ENCODE data around the gene RHOXF2B.
"Not testable (repeated sequence)": the region's sequence is repeated elsewhere in the genome, so short reads cannot be mapped to it uniquely, and the experiment has no call there.

RHOXF2B gene

DNA sequence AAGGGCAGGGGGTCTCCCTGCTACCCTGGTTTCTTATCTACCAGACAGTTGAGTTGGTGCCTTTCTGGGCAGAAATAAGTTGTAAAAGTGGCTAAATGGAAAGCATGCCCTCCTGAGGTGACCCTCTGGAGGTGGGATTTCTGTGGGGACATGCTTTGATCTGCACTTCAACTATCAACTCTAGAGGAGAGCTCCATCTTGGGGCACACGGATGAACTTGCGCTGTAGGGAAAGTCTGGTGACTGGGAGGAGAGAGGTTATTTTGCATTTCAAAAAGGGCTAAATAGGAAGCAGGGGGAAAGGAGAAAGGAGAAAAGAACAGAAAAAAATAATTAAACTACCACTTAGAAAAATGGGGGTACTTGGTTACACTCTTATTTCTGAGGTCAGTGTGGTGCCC, 12.7 kb upstream of the RHOXF2B start:
- TF ChIP-seq, protein P1, sequence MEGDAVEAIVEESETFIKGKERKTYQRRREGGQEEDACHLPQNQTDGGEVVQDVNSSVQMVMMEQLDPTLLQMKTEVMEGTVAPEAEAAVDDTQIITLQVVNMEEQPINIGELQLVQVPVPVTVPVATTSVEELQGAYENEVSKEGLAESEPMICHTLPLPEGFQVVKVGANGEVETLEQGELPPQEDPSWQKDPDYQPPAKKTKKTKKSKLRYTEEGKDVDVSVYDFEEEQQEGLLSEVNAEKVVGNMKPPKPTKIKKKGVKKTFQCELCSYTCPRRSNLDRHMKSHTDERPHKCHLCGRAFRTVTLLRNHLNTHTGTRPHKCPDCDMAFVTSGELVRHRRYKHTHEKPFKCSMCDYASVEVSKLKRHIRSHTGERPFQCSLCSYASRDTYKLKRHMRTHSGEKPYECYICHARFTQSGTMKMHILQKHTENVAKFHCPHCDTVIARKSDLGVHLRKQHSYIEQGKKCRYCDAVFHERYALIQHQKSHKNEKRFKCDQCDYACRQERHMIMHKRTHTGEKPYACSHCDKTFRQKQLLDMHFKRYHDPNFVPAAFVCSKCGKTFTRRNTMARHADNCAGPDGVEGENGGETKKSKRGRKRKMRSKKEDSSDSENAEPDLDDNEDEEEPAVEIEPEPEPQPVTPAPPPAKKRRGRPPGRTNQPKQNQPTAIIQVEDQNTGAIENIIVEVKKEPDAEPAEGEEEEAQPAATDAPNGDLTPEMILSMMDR (IDR thresholded peaks at IDR 0.05; ENCODE audit: control insufficient read depth, insufficient read depth, low read depth, low read length, missing control alignments) = no peak
- H3K4me3 ChIP-seq (ENCODE audit: control insufficient read depth, low read depth, low read length) = no peak overlapping the region
- DNase-seq (ENCODE audit: low read depth) = no peak

DNA sequence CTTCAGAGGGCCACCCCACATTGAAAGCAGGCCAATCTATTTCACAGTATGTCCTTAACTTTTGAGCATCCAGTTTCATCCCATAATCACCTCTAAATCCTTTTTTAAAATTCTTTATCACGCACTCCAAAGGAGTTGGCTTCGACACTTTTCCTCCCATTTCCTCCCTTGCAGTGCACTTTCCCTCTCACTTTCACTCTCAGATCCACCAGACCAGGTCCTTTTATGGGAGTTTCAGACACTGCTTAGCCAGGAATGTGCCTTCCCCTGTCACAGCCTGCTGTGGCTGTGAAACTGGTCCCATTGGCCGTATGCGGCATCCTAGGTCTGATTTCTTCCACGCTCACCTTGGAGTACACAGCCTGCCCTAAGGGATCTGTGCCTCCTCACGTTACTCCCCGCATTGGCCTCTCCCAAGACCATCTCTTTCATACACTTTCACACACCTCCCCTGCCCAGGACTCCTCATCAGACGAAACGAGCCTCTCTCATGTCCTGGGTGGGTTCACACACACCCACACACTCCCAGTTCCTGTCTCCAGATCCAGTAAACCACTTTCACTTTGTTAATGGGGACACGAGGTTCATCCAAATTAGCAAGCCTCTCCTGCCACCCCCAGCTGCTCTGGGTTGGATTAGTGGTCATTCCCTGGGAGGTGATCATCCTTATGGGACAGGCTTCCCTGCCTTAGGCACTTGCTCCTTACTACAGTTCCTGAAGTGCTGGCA, 10.0 kb upstream of the RHOXF2B start:
- no peak for DNase-seq (ENCODE audit: low read depth)
- TF ChIP-seq, protein P1 (IDR thresholded peaks at IDR 0.05; ENCODE audit: control insufficient read depth, insufficient read depth, low read depth, low read length, missing control alignments) = no peak
- H3K4me3 ChIP-seq (ENCODE audit: control insufficient read depth, low read depth, low read length) = no peak overlapping the region; the same call in none of the 2 replicates

GRCh38 chrX:120085553-120086185, 8.2 kb upstream of the RHOXF2B start:
- not testable (repeated sequence) for H3K4me3 ChIP-seq (ENCODE audit: control insufficient read depth, low read depth, low read length); DNase-seq (ENCODE audit: low read depth)

- not testable (repeated sequence) for H3K4me3 ChIP-seq (ENCODE audit: control insufficient read depth, low read depth, low read length); DNase-seq (ENCODE audit: low read depth)
Observed at GRCh38 chrX:120066169-120066568, 11.3 kb downstream of the RHOXF2B start.

GRCh38 chrX:120042712-120043111, 34.8 kb downstream of the RHOXF2B start:
- not testable (repeated sequence) for DNase-seq (ENCODE audit: low read depth); H3K4me3 ChIP-seq (ENCODE audit: control insufficient read depth, low read depth, low read length)

DNA sequence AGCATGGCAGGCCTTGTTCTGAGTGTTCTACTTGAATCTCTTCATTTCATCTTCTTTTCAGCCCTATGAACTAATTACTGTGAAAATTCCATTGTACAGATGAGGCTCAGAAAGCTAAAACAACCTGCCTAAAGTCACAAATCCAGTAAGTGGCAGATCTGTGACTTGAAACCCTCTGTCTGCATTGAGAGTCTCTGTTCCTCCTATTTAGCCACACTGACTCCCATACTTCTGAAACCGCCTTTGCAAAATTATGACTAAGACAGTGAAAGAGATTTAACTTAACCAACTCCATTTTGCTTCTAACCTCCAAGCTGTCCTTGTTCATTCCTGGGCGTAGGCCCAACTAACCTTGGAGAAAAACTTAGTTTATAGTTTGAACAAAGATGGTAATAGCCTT, 35.2 kb downstream of the RHOXF2B start:
- not testable (repeated sequence) for H3K4me3 ChIP-seq (ENCODE audit: control insufficient read depth, low read depth, low read length); DNase-seq (ENCODE audit: low read depth)

DNA sequence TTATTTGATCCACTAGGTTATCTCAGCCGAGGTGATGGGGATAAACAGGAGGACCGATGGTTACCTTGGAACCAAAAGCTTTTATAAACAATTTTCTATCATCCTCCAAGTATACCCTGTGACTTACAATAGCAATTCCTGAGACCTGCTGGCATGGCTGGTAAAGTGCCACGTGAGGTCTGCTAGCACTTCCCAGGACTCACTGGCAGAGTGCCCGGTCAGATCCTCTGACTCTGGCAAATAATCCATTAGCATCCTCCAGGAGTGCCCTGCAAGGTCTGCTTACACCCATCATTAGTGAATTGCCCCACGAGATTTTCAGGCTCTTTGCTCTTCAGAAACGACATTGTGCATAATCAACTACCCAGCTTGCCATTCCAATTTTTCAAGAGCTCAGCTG, 37.3 kb downstream of the RHOXF2B start:
- not testable (repeated sequence) for H3K4me3 ChIP-seq (ENCODE audit: control insufficient read depth, low read depth, low read length); DNase-seq (ENCODE audit: low read depth)

- H3K4me3 ChIP-seq (ENCODE audit: control insufficient read depth, low read depth, low read length); DNase-seq (ENCODE audit: low read depth): not testable (repeated sequence)
Observed at GRCh38 chrX:120039087-120039733, 38.3 kb downstream of the RHOXF2B start.

DNA sequence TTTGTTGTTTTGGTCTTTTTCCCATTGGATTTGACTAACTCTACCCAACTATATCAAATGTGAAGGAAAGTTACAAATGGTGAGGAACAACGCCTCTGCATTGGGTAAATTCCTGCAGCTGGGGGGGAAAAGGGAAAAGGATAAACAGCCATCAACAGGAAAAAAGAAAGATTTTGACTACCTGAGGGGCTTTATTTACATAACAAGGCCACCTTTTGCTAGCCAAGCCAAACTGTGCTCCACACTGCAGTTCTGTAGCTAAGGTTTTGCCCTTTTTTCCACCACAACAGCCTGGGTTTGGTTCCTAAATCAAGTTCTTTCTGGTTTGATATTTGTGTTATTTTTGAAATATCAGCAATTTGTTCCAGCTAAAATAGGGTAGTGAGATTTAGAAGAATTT, 40.8 kb downstream of the RHOXF2B start:
- H3K4me3 ChIP-seq (ENCODE audit: control insufficient read depth, low read depth, low read length) = no peak overlapping the region
- TF ChIP-seq, protein P1 (IDR thresholded peaks at IDR 0.05; ENCODE audit: control insufficient read depth, insufficient read depth, low read depth, low read length, missing control alignments) = no peak
- DNase-seq (ENCODE audit: low read depth) = no peak

DNA sequence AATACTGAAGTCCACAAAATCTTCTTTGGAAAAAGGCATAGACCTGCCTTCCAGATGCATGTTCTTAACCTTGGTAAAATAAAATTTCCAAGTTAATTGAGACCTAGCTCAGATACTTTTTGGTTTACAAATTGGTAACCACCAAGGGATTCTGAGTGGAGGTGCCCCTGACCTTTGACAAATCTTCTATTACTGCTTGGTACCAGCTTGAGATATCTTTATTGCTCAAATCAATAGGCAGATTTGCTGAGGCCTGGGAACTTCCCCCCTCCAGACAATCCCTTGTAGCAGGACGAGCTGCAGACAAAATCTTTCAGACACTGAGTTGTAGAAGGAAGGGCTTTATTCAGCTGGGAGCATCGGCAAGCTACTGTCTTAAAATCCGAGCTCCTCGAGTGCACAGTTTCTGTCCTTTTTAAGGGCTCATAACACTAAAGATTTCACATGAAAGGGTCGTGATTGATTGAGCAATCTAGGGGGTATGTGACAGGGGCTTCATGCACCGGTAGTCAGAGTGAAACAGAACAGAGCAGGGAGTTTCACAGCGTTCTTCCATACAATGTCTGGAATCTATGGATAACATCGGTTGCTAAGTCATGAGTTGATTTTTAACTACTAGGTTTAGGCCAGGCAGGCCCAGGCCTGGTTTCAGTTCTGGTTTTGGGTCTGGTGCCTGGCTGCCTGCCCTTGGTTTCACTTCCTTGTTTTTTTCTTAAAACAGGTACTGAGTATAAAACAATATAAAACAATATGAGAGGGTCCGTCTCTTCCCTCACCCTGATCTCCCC, 41.8 kb downstream of the RHOXF2B start:
- DNase-seq (ENCODE audit: low read depth); H3K4me3 ChIP-seq (ENCODE audit: control insufficient read depth, low read depth, low read length): not testable (repeated sequence)
